HCT116 (cell line): ENCODE data around the gene CRADD. TPM values are rescaled to one million over a fixed set of nuclear protein-coding genes. Genes with fewer than 3 reads are reported as not detected.

Experiments
- ATAC-seq: fragments of 200-7000 bp; cut with Tn5 transposase; 2 replicates; pipeline ENCODE4 v1.9.1; 2020; ENCODE audit warnings: mild to moderate bottlenecking, moderate library complexity
- BruUV-seq: library from RNA; stranded (reverse); fragments of 400-500 nt; replicated peaks from 2 replicates; lab custom pipeline; 2021; lab: Mats Ljungman, UMichigan
- CTCF ChIA-PET: fragments of 300-600 bp; sonication (Branson Sonifier 250); formaldehyde crosslinking; loops from one replicate; lab custom pipeline; 2021; ENCODE audit warnings: antibody characterized with exemption; lab: Charles Lee
- POLR2A ChIA-PET: fragments of 300-600, 350-600 bp; sonication (Branson Sonifier 250); formaldehyde crosslinking; loops from one replicate; lab custom pipeline; 2021; ENCODE audit warnings: antibody characterized with exemption; lab: Charles Lee
- RAD21 ChIA-PET, 2 experiments: fragments of 300-600 bp; sonication (Branson Sonifier 250); formaldehyde crosslinking; loops; one replicate each; lab custom pipeline; 2023; ENCODE audit warnings: low total read pairs in 2 of 2; ENCODE audit not compliant: uncharacterized antibody in 2 of 2, unreplicated experiment in 2 of 2, low non-redundant PET in 1 of 2; lab: Charles Lee
- DNase-seq: peaks from one replicate; pipeline ENCODE4 v3.0.0-alpha.2; 2010; ENCODE audit warnings: low read depth, low spot score
- H2AFZ ChIP-seq: fragments of 200-600 bp; shearing (Covaris generic), sonication (generic); 2 replicates; pipeline ENCODE4 v1.6.1; 2017; ENCODE audit warnings: low read depth, mixed run types, mixed read lengths, antibody characterized with exemption, low read length; ENCODE audit not compliant: poor library complexity, severe bottlenecking
- H3K27ac ChIP-seq: 2 replicates; pipeline ENCODE4 v1.5.1; 2012; ENCODE audit warnings: low read depth, low read length
- H3K27me3 ChIP-seq: fragments of 200-600 bp; sonication (generic); 2 replicates; pipeline ENCODE4 v1.6.1; 2016; ENCODE audit warnings: mixed run types, low read length, mixed read lengths; ENCODE audit not compliant: insufficient read depth
- H3K36me3 ChIP-seq, 2 experiments: fragments of 200-500 bp in 1 of 2; fragments of 200-600 bp in 1 of 2; sonication (Bioruptor generic) in 1 of 2; sonication (generic) in 1 of 2; 2 replicates each; pipeline versions ENCODE4 v1.5.1 to v1.6.1; 2014 to 2016; ENCODE audit warnings: low read length in 2 of 2, inconsistent platforms in 1 of 2, mixed read lengths in 1 of 2, mixed run types in 1 of 2; ENCODE audit not compliant: insufficient read depth in 2 of 2, control insufficient read depth in 1 of 2
- H3K4me1 ChIP-seq, 2 experiments: fragments of 200-600 bp in 1 of 2; sonication (generic) in 1 of 2; 2 replicates each; pipeline versions ENCODE4 v1.5.1 to v1.6.1; 2012 to 2017; ENCODE audit warnings: low read length in 2 of 2, inconsistent platforms in 1 of 2, mild to moderate bottlenecking in 1 of 2, mixed read lengths in 1 of 2, mixed run types in 1 of 2, moderate library complexity in 1 of 2; ENCODE audit not compliant: insufficient read depth in 2 of 2, control insufficient read depth in 1 of 2
- H3K4me2 ChIP-seq: fragments of 200-600 bp; sonication (generic); 2 replicates; pipeline ENCODE4 v1.6.1; 2017; ENCODE audit warnings: mixed run types, low read length, mixed read lengths
- H3K4me3 ChIP-seq, 2 experiments: fragments of 200-600 bp in 1 of 2; sonication (generic) in 1 of 2; replicated peaks in 1 of 2; 2 replicates each; pipeline ENCODE4 v1.5.1; 2011 to 2016; ENCODE audit warnings: low read length in 2 of 2, control low read depth in 1 of 2, low read depth in 1 of 2, mild to moderate bottlenecking in 1 of 2, mixed read lengths in 1 of 2, mixed run types in 1 of 2
- H3K79me2 ChIP-seq: fragments of 200-600 bp; sonication (generic); 2 replicates; pipeline ENCODE4 v1.6.1; 2017; ENCODE audit warnings: mild to moderate bottlenecking, mixed run types, low read length, moderate library complexity, mixed read lengths; ENCODE audit not compliant: insufficient read depth
- H3K9ac ChIP-seq: fragments of 200-600 bp; sonication (generic); 2 replicates; pipeline ENCODE4 v1.6.1; 2016; ENCODE audit warnings: low read length, mixed read lengths
- H3K9me2 ChIP-seq: fragments of 200-600 bp; sonication (generic), shearing (Covaris generic); 2 replicates; pipeline ENCODE4 v1.6.1; 2017; ENCODE audit warnings: mixed run types, mild to moderate bottlenecking, moderate library complexity; ENCODE audit not compliant: insufficient read depth
- H3K9me3 ChIP-seq, 2 experiments: fragments of 200-500 bp in 1 of 2; fragments of 200-600 bp in 1 of 2; sonication (Bioruptor generic) in 1 of 2; sonication (generic) in 1 of 2; 2 replicates each; pipeline ENCODE4 v1.6.1; 2014 to 2017; ENCODE audit warnings: low read length in 2 of 2, mixed read lengths in 2 of 2, inconsistent platforms in 1 of 2, low read depth in 1 of 2, mild to moderate bottlenecking in 1 of 2, mixed run types in 1 of 2, moderate library complexity in 1 of 2; ENCODE audit not compliant: control insufficient read depth in 1 of 2, insufficient read depth in 1 of 2
- H4K20me1 ChIP-seq: fragments of 200-600 bp; sonication (generic), shearing (Covaris generic); 2 replicates; pipeline ENCODE4 v1.6.1; 2017; ENCODE audit warnings: mixed run types, mild to moderate bottlenecking, moderate library complexity; ENCODE audit not compliant: insufficient read depth
- FOSL1 ChIP-seq: IDR thresholded peaks from 2 replicates; pipeline ENCODE4 v1.6.1; 2012; ENCODE audit warnings: low read depth
- MAX ChIP-seq: IDR thresholded peaks from 2 replicates; pipeline ENCODE4 v1.6.1; 2012
- SIN3A ChIP-seq: IDR thresholded peaks from 2 replicates; pipeline ENCODE4 v1.6.1; 2012; ENCODE audit warnings: low read depth
- intact Hi-C: fragments of 100-400 bp; cut with micrococcal nuclease; formaldehyde crosslinking; loops from 2 replicates; pipeline ENCODE4 v1.10.0; 2022
- total RNA-seq: library from RNA; stranded (reverse); gene quantifications from one replicate; pipeline ENCODE4 v1.2.1, GENCODE V29; 2021; ENCODE audit not compliant: unreplicated experiment
- TF ChIP-seq, protein P1 (sequence below): IDR thresholded peaks from 2 replicates; pipeline ENCODE4 v1.6.1; 2012; ENCODE audit warnings: low read depth

Gene CRADD
- total RNA-seq, 1 experiment from 2014 or later = 12.2 TPM

GRCh38 chr12:93705237-93705636, 28.1 kb downstream of the CRADD start:
- no peak for DNase-seq
- intact Hi-C loops = no loop called here
- POLR2A ChIA-PET = no interaction called here

More at GRCh38 chr12:93705237-93705636, 28.1 kb downstream of the CRADD start:
- Histone ChIP-seq H3K4me3 (no peak overlapping the region), H3K9ac (no peak overlapping the region), H3K27me3 (no peaks in the 10 kb centered on the region), H3K4me1 (peaks cover 19 to 59% of the 10 kb centered on the region in 2 experiments), H4K20me1 (no peaks in the 10 kb centered on the region), H3K9me3 (no peaks in the 10 kb centered on the region), H3K36me3 (no peaks in the 10 kb centered on the region), H3K79me2 (no peaks in the 10 kb centered on the region), H3K9me2 (no peaks in the 10 kb centered on the region), H2AFZ (no peak overlapping the region), H3K27ac (no peak overlapping the region), H3K4me2 (no peak overlapping the region)
- TF ChIP-seq SIN3A (no peak), FOSL1 (no peak), MAX (no peak)
- TF ChIP-seq, protein P1, sequence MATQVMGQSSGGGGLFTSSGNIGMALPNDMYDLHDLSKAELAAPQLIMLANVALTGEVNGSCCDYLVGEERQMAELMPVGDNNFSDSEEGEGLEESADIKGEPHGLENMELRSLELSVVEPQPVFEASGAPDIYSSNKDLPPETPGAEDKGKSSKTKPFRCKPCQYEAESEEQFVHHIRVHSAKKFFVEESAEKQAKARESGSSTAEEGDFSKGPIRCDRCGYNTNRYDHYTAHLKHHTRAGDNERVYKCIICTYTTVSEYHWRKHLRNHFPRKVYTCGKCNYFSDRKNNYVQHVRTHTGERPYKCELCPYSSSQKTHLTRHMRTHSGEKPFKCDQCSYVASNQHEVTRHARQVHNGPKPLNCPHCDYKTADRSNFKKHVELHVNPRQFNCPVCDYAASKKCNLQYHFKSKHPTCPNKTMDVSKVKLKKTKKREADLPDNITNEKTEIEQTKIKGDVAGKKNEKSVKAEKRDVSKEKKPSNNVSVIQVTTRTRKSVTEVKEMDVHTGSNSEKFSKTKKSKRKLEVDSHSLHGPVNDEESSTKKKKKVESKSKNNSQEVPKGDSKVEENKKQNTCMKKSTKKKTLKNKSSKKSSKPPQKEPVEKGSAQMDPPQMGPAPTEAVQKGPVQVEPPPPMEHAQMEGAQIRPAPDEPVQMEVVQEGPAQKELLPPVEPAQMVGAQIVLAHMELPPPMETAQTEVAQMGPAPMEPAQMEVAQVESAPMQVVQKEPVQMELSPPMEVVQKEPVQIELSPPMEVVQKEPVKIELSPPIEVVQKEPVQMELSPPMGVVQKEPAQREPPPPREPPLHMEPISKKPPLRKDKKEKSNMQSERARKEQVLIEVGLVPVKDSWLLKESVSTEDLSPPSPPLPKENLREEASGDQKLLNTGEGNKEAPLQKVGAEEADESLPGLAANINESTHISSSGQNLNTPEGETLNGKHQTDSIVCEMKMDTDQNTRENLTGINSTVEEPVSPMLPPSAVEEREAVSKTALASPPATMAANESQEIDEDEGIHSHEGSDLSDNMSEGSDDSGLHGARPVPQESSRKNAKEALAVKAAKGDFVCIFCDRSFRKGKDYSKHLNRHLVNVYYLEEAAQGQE = no peak
- no peak for ATAC-seq
- CTCF ChIA-PET = interaction anchor here (1.5 kb wide), 1 partner anchor 397 kb away, joined by 3 read pairs; no protein-coding TSS in a partner anchor
- no TSS peak for BruUV-seq
- RAD21 ChIA-PET = no interaction called here
